Stimulated activated naive B cell treated with anti-CD40 and anti-IgM and Interleukin-4, amounts not matched to agents 10 μg/mL and 1 μg/mL and 100 μg/mL, for 72 hours (primary cell): Measurements from ENCODE around the gene ANK2.

Experiments
- ATAC-seq, 2 donors: fragments of 150-1000 bp; cut with Tn5 transposase; replicated peaks; 2 replicates each; pipeline ENCODE4 v1.10.0; 2021; ENCODE audit warnings: moderate library complexity in 1 of 2
- DNase-seq: peaks from one replicate; pipeline ENCODE4 v3.0.0; 2021
- H3K27ac Mint-ChIP-seq: one replicate; pipeline ENCODE4 v1.8.0; 2022; ENCODE audit warnings: mild to moderate bottlenecking, mixed read lengths
- H3K27me3 Mint-ChIP-seq, 2 donors: one replicate each; pipeline ENCODE4 v1.8.0; 2022; ENCODE audit warnings: mixed read lengths in 2 of 2
- H3K36me3 Mint-ChIP-seq, 2 donors: one replicate each; pipeline ENCODE4 v1.8.0; 2022; ENCODE audit warnings: mixed read lengths in 2 of 2, mild to moderate bottlenecking in 1 of 2
- H3K4me1 Mint-ChIP-seq, 2 donors: one replicate each; pipeline ENCODE4 v1.8.0; 2022; ENCODE audit warnings: mixed read lengths in 2 of 2, mild to moderate bottlenecking in 1 of 2
- H3K4me3 Mint-ChIP-seq, 2 donors: one replicate each; pipeline ENCODE4 v1.8.0; 2022; ENCODE audit warnings: mild to moderate bottlenecking in 2 of 2, mixed read lengths in 2 of 2, moderate library complexity in 1 of 2
- H3K9me3 Mint-ChIP-seq, 2 donors: one replicate each; pipeline ENCODE4 v1.8.0; 2022; ENCODE audit warnings: mixed read lengths in 2 of 2, mild to moderate bottlenecking in 1 of 2

ANK2 gene

GRCh38 chr4:113270520-113271319, 221.3 kb downstream of the ANK2 start:
- no peaks in the 10 kb centered on the region for H3K36me3 Mint-ChIP-seq
- ATAC-seq (no peak), DNase-seq (no peak)
- H3K27me3 Mint-ChIP-seq, result peaks cover 0 to 18% of the 10 kb centered on the region in 2 donors
- no peaks in the 10 kb centered on the region for H3K4me1 Mint-ChIP-seq
- H3K9me3 Mint-ChIP-seq, result peaks cover 0 to 2% of the 10 kb centered on the region in 2 donors
- H3K4me3 Mint-ChIP-seq, result no peak overlapping the region
- no peak overlapping the region for H3K27ac Mint-ChIP-seq

GRCh38 chr4:113272523-113272922, 223.1 kb downstream of the ANK2 start:
- Mint-ChIP-seq H3K9me3 (no peaks in the 10 kb centered on the region), H3K36me3 (no peaks in the 10 kb centered on the region), H3K27me3 (peaks cover 0 to 32% of the 10 kb centered on the region in 2 donors), H3K27ac (no peak overlapping the region), H3K4me3 (no peak overlapping the region), H3K4me1 (no peaks in the 10 kb centered on the region)
- ATAC-seq (no peak), DNase-seq (no peak)

GRCh38 chr4:113273721-113274220, 224.3 kb downstream of the ANK2 start:
- H3K4me1 Mint-ChIP-seq, result no peaks in the 10 kb centered on the region
- no peaks in the 10 kb centered on the region for H3K9me3 Mint-ChIP-seq
- peaks cover 2 to 32% of the 10 kb centered on the region in 2 donors for H3K27me3 Mint-ChIP-seq
- H3K4me3 Mint-ChIP-seq, result no peak overlapping the region
- DNase-seq (no peak), ATAC-seq (no peak)
- peak overlapping the region; percentile 16 for H3K27ac Mint-ChIP-seq
- no peaks in the 10 kb centered on the region for H3K36me3 Mint-ChIP-seq

DNA sequence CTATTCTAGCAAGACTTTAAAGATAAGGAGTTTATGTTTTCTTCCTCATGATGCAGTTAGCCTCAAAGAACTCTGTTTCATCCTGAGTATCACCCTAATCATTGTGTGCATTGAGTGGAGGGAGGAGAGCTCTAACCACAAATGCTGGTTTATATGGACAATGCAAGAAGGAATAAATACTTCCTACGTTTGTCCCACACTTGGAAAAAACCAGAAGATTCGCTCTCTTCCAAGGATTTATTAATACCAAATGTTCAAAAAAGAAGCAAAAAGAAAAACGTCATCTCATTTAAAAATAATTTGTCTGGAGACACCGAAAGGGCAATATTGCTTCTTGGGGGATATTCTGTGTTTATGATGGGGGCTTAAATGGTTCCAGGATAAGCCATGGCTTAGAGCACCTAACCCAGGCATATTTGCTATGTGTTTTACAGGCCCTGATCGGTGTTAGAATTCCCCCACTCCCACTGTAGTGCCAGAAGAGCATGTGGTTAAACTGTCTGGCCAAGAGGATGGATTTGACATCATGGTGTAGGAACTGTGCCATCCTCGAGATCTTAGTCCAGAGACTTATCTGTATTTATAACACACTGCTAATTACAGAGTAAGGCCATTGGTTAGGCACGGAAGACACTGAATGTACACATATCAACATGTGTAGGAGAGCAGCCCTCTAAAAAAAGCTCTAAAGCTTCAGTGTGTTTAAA, 227.2 kb downstream of the ANK2 start:
- DNase-seq (no peak), ATAC-seq (no peak)
- Mint-ChIP-seq H3K4me3 (no peak overlapping the region), H3K27ac (no peak overlapping the region), H3K27me3 (peaks cover 4 to 24% of the 10 kb centered on the region in 2 donors), H3K9me3 (no peaks in the 10 kb centered on the region), H3K4me1 (no peaks in the 10 kb centered on the region), H3K36me3 (no peaks in the 10 kb centered on the region)

DNA sequence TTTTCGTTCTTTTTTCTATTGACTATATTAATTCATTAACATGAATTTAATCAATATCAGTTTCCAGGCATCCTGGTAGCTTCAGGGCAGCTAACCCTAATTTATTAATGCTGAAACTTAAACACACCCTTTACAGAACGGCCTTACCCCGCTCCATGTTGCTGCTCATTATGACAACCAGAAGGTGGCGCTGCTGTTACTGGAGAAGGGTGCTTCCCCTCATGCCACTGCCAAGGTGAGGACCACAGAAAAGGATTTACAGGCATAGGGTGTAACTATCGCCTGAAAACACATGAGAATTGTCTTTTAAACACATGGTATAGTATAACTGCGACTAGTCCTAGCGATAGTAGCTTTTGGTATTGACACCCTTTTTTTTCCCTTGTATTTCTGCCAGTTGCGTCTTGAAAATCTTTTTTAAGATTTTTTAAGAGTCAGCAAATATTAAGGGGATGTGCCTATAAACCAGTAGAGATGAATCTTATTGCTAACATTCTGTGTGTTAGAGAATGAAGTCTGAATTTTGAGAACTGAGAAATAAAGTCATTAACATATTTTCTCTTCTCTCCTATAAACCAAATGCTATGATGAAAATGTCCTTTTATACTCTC, 229.0 kb downstream of the ANK2 start:
- Mint-ChIP-seq H3K4me1 (no peaks in the 10 kb centered on the region), H3K4me3 (no peak overlapping the region), H3K27ac (no peak overlapping the region), H3K27me3 (peaks cover 4 to 17% of the 10 kb centered on the region in 2 donors), H3K9me3 (no peaks in the 10 kb centered on the region), H3K36me3 (no peaks in the 10 kb centered on the region)
- peak; percentile 94 to 98 for ATAC-seq
- DNase-seq, result peak; percentile 44

GRCh38 chr4:113285501-113285900, 236.0 kb downstream of the ANK2 start:
- no peaks in the 10 kb centered on the region for H3K36me3 Mint-ChIP-seq
- H3K27ac Mint-ChIP-seq, result no peak overlapping the region
- H3K4me1 Mint-ChIP-seq, result no peaks in the 10 kb centered on the region
- DNase-seq (no peak), ATAC-seq (no peak)
- peaks cover 0 to 5% of the 10 kb centered on the region in 2 donors for H3K27me3 Mint-ChIP-seq
- H3K4me3 Mint-ChIP-seq, result no peak overlapping the region
- H3K9me3 Mint-ChIP-seq, result no peaks in the 10 kb centered on the region

DNA sequence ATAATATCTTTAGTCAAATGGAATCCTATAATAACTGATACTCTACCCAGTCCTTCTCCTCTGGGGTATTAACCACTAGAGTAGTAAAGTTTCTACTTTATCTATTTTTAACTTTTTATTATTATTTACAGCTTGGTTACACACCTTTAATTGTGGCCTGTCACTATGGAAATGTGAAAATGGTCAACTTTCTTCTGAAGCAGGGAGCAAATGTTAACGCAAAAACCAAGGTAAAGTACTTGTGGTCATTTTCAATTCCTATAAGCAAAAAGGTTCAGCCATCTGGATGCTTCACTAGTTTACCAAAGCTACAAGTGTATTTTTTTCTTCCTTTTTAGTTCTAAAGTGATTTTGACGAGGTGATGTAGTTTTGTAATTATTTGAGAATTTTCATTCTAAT, 238.8 kb downstream of the ANK2 start:
- H3K27me3 Mint-ChIP-seq, result peaks cover 0 to 10% of the 10 kb centered on the region in 2 donors
- no peaks in the 10 kb centered on the region for H3K36me3 Mint-ChIP-seq
- H3K27ac Mint-ChIP-seq, result no peak overlapping the region
- H3K9me3 Mint-ChIP-seq, result no peaks in the 10 kb centered on the region
- DNase-seq (no peak), ATAC-seq (no peak)
- no peaks in the 10 kb centered on the region for H3K4me1 Mint-ChIP-seq
- H3K4me3 Mint-ChIP-seq, result no peak overlapping the region

DNA sequence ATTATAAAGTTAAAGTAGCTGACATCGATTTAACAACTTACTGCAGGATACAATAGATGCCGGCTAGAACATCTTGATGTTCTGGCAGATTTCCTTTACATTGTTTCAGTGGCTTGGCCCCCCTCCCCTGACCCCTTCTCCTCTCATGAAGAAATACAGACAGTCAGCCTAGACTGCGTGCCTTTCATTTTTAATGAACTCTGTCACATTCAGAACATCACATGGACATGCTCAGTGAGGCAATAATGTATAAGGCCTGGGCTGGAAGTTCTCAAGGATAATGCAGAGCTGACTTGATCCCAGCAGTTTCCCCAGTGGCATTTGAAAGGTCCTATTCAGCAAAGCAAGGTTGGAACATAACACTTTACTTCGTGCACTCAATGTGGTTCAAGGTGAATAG, 239.2 kb downstream of the ANK2 start:
- Mint-ChIP-seq H3K36me3 (no peaks in the 10 kb centered on the region), H3K27me3 (peaks cover 0 to 10% of the 10 kb centered on the region in 2 donors), H3K4me3 (no peak overlapping the region), H3K4me1 (no peaks in the 10 kb centered on the region), H3K9me3 (no peaks in the 10 kb centered on the region), H3K27ac (no peak overlapping the region)
- DNase-seq (no peak), ATAC-seq (no peak)

DNA sequence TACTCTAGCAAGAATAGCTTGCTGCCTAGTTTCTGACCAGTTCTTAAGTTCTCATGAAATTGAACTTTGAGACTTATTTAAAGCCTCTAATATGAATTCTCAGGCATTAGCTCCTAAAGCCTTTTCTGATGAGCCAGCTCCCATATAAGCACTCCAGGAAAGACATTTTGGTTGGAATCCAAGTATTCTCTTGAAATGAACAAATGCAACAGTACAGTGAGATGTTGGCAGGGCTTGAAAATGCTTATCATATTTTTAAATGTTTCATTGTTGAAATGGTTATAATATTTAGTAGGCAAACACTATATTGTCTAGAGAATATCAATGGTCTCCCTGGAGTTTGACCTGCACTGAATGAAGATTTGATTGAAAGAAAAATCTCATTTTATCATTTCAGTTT, 240.3 kb downstream of the ANK2 start:
- no peaks in the 10 kb centered on the region for H3K9me3 Mint-ChIP-seq
- no peaks in the 10 kb centered on the region for H3K36me3 Mint-ChIP-seq
- DNase-seq (no peak), ATAC-seq (no peak)
- peaks cover 6 to 10% of the 10 kb centered on the region in 2 donors for H3K27me3 Mint-ChIP-seq
- H3K4me3 Mint-ChIP-seq, result no peak overlapping the region
- no peaks in the 10 kb centered on the region for H3K4me1 Mint-ChIP-seq
- no peak overlapping the region for H3K27ac Mint-ChIP-seq

DNA sequence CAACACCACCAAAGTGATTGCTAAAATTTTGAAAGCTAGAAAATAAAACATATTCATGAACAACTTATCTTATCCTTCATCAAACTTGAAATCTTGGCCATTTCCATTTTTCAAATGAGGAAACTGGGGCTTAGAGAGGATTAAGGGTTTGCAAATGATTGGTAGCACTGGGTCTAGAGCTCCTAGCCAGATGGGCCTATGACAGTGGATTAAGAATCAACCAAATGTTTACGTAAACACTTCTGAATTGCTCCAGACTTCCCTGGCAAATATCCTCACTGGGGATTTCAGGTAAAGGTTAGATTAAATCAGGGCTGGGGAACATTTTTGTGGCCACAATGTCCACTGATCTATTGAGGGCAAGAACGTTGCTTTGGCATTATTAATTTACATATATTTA, 241.2 kb downstream of the ANK2 start:
- no peak overlapping the region for H3K4me3 Mint-ChIP-seq
- H3K27ac Mint-ChIP-seq, result no peak overlapping the region
- H3K9me3 Mint-ChIP-seq, result no peaks in the 10 kb centered on the region
- H3K27me3 Mint-ChIP-seq, result peaks cover 6 to 10% of the 10 kb centered on the region in 2 donors
- ATAC-seq (no peak), DNase-seq (no peak)
- no peaks in the 10 kb centered on the region for H3K36me3 Mint-ChIP-seq
- H3K4me1 Mint-ChIP-seq, result no peaks in the 10 kb centered on the region

DNA sequence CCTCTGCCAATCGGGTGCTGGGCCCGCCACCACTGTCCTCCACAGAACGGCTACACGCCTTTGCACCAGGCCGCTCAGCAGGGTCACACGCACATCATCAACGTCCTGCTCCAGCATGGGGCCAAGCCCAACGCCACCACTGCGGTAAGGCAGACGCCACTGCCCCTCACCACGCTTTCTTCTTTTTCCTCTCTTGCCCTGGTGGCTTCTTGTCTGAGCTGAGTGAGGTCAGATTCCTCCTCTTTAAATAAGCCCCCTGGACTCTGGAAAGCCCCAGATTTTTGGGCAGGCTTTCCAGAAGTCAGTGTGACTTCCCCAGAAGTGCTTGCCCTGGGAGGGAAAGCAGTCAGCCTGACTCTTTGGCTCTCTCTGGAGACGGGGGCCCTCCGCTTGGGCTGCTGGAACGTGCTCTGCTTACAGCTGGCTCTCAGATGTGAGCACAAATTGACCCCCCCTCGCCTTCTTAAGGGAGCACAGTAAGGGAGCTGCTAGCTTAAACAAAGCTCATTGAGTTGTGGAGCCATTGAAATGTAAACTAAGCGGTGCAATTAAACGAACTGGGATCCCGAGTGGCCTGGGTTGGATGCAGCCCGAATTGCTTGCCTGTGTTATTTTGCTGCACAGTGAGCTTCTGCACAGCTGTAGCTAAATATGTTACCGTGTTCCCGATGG, 243.1 kb downstream of the ANK2 start:
- DNase-seq (no peak), ATAC-seq (no peak)
- Mint-ChIP-seq H3K36me3 (no peaks in the 10 kb centered on the region), H3K9me3 (no peaks in the 10 kb centered on the region), H3K4me1 (no peaks in the 10 kb centered on the region), H3K27me3 (peaks cover 6 to 10% of the 10 kb centered on the region in 2 donors), H3K4me3 (no peak overlapping the region), H3K27ac (no peak overlapping the region)

DNA sequence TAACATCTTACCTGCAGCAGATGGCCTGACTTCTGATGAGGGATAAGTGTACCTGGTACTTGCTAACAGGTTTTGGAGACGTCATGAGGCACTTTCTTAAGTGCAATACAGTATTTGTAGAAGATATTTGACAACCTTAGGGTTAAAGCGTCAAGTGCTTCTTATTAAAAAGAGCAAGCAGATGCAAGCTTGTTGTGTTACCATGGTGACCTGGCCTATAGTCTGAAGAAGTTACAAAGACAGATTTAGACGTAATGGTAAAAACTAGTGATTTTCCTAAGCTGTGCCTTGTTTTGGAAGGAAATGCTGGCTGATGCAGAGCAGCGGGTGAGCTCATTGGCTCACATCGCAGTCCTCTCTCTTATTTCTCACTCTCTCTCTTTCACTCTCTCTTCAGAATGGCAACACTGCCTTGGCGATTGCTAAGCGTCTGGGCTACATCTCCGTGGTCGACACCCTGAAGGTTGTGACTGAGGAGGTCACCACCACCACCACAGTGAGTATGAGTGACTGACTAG, 243.6 kb downstream of the ANK2 start:
- Mint-ChIP-seq H3K4me3 (no peak overlapping the region), H3K9me3 (no peaks in the 10 kb centered on the region), H3K4me1 (no peaks in the 10 kb centered on the region), H3K36me3 (no peaks in the 10 kb centered on the region), H3K27ac (no peak overlapping the region), H3K27me3 (peaks cover 6% of the 10 kb centered on the region in 2 donors)
- DNase-seq (no peak), ATAC-seq (no peak)

GRCh38 chr4:113293674-113294073, 244.2 kb downstream of the ANK2 start:
- no peak for DNase-seq
- H3K27ac Mint-ChIP-seq, result no peak overlapping the region
- H3K9me3 Mint-ChIP-seq, result no peaks in the 10 kb centered on the region

DNA sequence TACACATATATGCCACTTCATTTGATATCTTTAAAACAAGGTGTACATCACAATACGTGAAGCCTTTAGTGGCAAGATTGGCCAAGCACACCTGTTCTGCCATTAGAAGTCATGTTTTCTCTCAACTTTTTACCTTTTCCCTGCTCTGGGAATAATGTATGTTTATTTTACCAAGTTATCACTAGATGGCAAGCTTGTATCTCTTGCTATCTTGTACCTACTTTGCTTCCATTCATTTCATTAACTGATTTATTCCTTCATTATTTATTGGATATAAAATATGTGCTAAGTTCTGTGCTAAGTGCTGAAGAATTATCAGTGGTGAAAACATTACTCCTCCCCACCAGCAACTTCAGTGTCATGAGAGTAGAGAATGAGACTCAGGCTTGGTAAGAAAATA, 245.5 kb downstream of the ANK2 start:
- H3K36me3 Mint-ChIP-seq, result no peaks in the 10 kb centered on the region
- H3K27me3 Mint-ChIP-seq, result peaks cover 6% of the 10 kb centered on the region in 2 donors
- ATAC-seq (no peak), DNase-seq (no peak)
- H3K27ac Mint-ChIP-seq, result no peak overlapping the region
- H3K4me3 Mint-ChIP-seq, result no peak overlapping the region
- no peaks in the 10 kb centered on the region for H3K4me1 Mint-ChIP-seq
- H3K9me3 Mint-ChIP-seq, result no peaks in the 10 kb centered on the region

More at GRCh38 chr4:113293674-113294073, 244.2 kb downstream of the ANK2 start:
- Mint-ChIP-seq H3K27me3 (peaks cover 6% of the 10 kb centered on the region in 2 donors), H3K4me1 (no peaks in the 10 kb centered on the region), H3K36me3 (no peaks in the 10 kb centered on the region), H3K4me3 (no peak overlapping the region)
- no peak for ATAC-seq
